ENCODE measurements around the gene TNNT3.

TNNT3 gene

GRCh38 chr11:1896923-1897322 lies 22.6 kb upstream of the TNNT3 start:
- TF ChIP-seq GATA1 (IDR thresholded peaks at IDR 0.05; ENCODE audit: low read depth, low read length) (no peak), POLR2A (IDR thresholded peaks at IDR 0.05; ENCODE audit: low read length) (no peak)

GRCh38 chr11:1899090-1899489 lies 20.4 kb upstream of the TNNT3 start:
- DNase-seq, result peak; percentile 17 to 35
- TF ChIP-seq POLR2A (IDR thresholded peaks at IDR 0.05; ENCODE audit: low read length), result no peak
- TF ChIP-seq GATA1 (IDR thresholded peaks at IDR 0.05; ENCODE audit: low read depth, low read length), result no peak

More at GRCh38 chr11:1896923-1897322, 22.6 kb upstream of the TNNT3 start:
- no peak for DNase-seq

- no peak for DNase-seq
These were observed 19.8 kb upstream of the TNNT3 start for GRCh38 chr11:1899686-1900085.

DNA sequence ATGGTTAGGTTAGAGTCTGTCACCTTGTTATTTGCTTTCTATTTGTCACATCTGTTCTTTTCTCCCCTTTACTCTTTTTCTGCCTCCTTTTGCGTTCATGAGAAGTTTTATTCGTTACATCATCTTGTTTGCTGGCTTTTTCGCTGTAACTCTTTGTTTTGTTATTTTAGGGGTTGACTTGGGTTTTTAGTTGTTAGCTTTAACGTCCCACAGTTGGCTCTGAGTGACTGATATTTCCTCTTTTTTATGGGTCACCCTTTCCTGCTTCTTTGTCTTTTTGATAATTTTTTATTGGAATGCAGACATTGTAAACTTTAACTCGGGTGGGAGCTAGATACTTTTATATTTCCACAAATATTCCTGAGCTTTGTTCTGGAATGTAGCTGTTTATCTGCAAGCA lies 13.3 kb upstream of the TNNT3 start:
- DNase-seq, result no peak
- TF ChIP-seq POLR2A (IDR thresholded peaks at IDR 0.05; ENCODE audit: low read length) (no peak), GATA1 (IDR thresholded peaks at IDR 0.05; ENCODE audit: low read depth, low read length) (no peak)

More at GRCh38 chr11:1899686-1900085, 19.8 kb upstream of the TNNT3 start:
- TF ChIP-seq GATA1 (IDR thresholded peaks at IDR 0.05; ENCODE audit: low read depth, low read length) (no peak), POLR2A (IDR thresholded peaks at IDR 0.05; ENCODE audit: low read length) (no peak)

DNA sequence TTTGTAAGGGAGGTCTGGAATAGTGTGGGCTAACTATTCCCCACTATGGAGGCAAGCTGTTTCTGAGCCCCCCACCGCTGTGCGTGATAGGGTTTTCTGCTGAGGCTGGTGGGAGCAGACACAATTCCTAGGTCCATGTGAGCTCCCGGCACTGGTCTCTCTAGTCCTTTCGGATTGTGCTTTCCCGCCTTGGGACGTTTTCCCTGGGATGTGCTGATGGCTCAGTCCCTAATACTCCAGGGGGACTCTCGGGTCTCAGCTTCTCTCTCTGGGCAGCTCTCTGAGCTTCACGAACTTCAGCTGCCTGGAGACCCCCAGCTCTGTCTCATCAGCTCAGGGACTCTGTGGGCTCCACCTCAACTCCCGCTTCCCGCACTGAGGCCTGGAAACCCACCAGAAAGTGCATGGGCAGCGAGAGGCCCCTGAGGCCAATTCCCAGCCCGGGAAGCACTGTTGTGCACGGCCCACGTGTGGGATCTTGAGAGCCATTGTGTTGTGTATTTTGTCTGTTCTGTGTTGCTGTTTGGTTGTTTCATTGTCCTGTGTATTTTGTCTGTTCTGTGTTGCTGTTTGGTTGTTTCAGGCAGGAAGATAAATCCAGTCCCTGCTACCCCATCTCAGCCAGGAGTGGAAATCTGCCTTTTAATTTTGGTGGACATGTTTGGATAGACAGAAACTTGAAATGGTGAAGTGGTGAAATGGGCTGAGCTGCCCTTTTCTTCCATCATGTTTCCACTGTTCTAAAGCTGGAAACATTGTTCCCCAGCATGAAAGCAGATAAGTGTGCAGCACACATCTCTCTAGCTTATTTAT lies 12.7 kb upstream of the TNNT3 start:
- TF ChIP-seq GATA1 (IDR thresholded peaks at IDR 0.05; ENCODE audit: low read depth, low read length) (no peak), POLR2A (IDR thresholded peaks at IDR 0.05; ENCODE audit: low read length) (no peak)
- DNase-seq, result no peak

DNA sequence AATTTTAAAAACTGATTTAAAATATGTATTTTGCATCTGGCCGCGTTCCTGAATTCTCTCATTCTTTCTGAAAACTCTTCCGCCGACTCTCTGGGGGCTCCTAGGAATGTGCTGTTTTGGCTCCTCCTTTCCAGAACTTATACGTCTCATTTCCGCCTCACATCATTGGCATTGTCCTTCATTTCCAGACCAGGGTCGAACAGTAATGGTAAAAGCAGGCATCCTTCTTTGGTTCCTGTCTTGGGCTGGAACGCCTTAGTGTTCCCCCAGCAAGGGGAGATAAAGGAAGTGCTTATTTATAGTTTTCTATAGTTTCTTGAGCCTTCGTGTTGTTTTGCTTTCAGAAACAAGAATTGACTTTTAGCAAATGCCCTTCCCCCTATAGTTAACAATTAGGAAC lies 10.9 kb upstream of the TNNT3 start:
- TF ChIP-seq POLR2A (IDR thresholded peaks at IDR 0.05; ENCODE audit: low read length) (no peak), GATA1 (IDR thresholded peaks at IDR 0.05; ENCODE audit: low read depth, low read length) (no peak)
- no peak for DNase-seq

- TF ChIP-seq GATA1 (IDR thresholded peaks at IDR 0.05; ENCODE audit: low read depth, low read length), result no peak
- DNase-seq, result no peak
These were observed 10.0 kb upstream of the TNNT3 start for GRCh38 chr11:1909524-1909923.

DNA sequence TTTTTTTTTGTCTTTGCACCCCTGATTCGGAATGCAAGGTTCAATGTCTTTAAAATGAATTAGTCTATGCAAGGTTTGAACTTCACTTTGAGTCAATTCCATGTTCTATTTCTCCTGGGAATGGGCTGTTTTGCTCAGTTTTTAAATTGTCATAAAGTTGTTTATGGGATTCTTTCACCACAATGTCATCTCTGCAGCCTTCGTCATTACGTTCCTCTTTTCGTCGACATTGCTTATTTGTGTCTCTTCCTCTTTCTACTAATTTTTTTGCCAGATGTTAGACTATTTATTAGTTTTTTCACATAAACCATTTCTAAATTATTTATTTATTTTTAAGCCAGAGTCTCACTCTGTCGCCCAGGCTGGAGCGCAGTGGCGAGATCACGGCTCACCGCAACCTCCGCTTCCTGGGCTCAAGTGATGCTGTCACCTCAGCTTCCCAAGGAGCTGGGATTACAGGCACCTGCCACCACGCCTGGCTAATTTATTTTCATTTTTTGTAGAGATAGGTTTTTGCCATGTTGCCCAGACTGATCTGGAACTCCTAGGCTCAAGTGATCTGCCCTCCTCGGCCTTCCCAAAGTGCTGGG lies 7.1 kb upstream of the TNNT3 start:
- DNase-seq, result no peak
- no peak for TF ChIP-seq GATA1 (IDR thresholded peaks at IDR 0.05; ENCODE audit: low read depth, low read length)
- TF ChIP-seq POLR2A (IDR thresholded peaks at IDR 0.05; ENCODE audit: low read length), result no peak

DNA sequence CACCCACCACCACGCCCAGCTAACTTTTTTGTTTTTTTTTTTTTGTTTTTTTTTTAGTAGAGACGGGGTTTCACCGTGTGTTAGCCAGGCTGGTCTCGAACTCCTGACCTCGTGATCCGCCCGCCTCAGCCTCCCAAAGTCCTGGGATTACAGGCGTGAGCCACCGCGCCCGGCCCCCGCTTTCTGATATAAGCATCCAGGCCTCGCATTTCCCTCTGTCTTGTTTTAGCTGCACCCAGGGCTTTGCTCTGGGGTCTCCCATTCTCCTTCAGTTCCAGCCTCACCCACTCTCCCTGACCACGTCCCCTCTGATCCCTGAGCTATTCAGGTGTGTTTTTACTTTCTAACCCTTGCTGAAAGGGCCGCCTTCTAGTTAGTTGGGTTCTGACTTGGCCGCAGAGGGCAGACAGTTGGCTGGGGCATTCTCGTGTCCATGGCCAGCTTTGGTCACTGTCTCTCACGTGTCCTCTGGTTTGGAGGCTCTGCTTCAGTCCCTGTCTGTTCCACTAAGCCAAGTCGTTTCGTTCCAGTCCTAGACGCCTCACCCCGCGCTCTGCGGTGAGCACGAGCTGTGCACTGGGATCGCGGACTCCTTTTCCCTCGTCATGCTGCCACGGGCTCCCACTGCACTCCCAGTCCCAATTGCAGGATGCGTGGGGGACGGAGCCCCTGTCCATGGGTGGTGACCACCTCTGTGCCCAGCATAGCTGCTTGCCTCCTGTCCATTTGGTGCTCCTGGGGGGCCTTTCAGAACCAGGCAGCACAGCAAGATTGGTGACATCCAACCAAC lies 6.0 kb upstream of the TNNT3 start:
- TF ChIP-seq GATA1 (IDR thresholded peaks at IDR 0.05; ENCODE audit: low read depth, low read length) (no peak), POLR2A (IDR thresholded peaks at IDR 0.05; ENCODE audit: low read length) (no peak)
- DNase-seq, result no peak

- TF ChIP-seq POLR2A (IDR thresholded peaks at IDR 0.05; ENCODE audit: low read length) (no peak), GATA1 (IDR thresholded peaks at IDR 0.05; ENCODE audit: low read depth, low read length) (no peak)
- DNase-seq, result no peak
These were observed 3.7 kb upstream of the TNNT3 start for GRCh38 chr11:1915795-1916131.

- no peak for DNase-seq
- TF ChIP-seq POLR2A (IDR thresholded peaks at IDR 0.05; ENCODE audit: low read length) (no peak), GATA1 (IDR thresholded peaks at IDR 0.05; ENCODE audit: low read depth, low read length) (no peak)
These were observed 3.1 kb upstream of the TNNT3 start for GRCh38 chr11:1916132-1916985.

- DNase-seq, result no peak
- TF ChIP-seq POLR2A (IDR thresholded peaks at IDR 0.05; ENCODE audit: low read length) (no peak), GATA1 (IDR thresholded peaks at IDR 0.05; ENCODE audit: low read depth, low read length) (no peak)
These were observed 2.4 kb upstream of the TNNT3 start for GRCh38 chr11:1916986-1917522.
